ENCODE results near the gene DNAJC5G.

The DNAJC5G gene

GRCh38 chr2:27240406-27240805, 34.8 kb upstream of the DNAJC5G start:
- Histone ChIP-seq H3K27ac (ENCODE audit: poor library complexity, severe bottlenecking) (no peak overlapping the region), H3K27me3 (ENCODE audit: insufficient read depth, poor library complexity, severe bottlenecking) (no peaks in the 10 kb centered on the region), H3K4me3 (ENCODE audit: severe bottlenecking) (no peak overlapping the region), H3K36me3 (ENCODE audit: low read depth) (peaks cover 85% of the 10 kb centered on the region), H3K4me1 (ENCODE audit: insufficient read depth, poor library complexity, severe bottlenecking) (no peaks in the 10 kb centered on the region), H3K9me3 (ENCODE audit: severe bottlenecking) (no peaks in the 10 kb centered on the region)
- DNase-seq (ENCODE audit: low spot score) = no peak
- no peak for TF ChIP-seq CTCF (IDR thresholded peaks at IDR 0.05; ENCODE audit: poor library complexity, severe bottlenecking)
- no peak for ATAC-seq (ENCODE audit: low read depth)

DNA sequence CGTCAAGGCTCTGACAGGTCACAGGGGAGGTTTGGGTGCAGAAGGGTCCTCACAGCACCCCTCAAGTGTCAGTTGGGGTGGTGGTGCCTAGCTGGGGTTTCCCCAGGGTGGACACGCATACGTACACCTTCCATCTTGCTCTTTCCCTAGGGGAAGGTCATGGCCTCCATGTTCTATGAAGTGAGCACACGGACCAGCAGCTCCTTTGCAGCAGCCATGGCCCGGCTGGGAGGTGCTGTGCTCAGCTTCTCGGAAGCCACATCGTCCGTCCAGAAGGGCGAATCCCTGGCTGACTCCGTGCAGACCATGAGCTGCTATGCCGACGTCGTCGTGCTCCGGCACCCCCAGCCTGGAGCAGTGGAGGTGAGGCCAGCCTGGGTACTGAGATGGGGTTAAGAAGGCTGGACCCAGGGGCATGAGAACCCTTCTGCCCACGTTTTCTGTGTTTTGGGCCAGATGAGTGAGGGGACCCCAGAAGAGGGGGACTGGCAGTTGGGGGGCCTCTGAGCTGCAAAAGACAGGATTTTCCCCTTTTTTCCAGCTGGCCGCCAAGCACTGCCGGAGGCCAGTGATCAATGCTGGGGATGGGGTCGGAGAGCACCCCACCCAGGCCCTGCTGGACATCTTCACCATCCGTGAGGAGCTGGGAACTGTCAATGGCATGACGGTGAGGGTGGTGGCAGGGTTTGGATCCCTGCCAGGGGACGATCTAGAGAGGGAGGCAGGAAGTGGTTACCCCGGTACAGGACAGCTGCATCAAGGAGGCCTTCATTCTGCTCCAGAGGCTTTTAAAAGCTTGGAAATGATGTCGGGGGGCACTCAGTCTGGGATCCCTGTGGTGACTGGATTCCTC, 33.2 kb upstream of the DNAJC5G start:
- peaks cover 69% of the 10 kb centered on the region for H3K36me3 ChIP-seq (ENCODE audit: low read depth)
- H3K27me3 ChIP-seq (ENCODE audit: insufficient read depth, poor library complexity, severe bottlenecking) = no peaks in the 10 kb centered on the region
- H3K9me3 ChIP-seq (ENCODE audit: severe bottlenecking) = no peaks in the 10 kb centered on the region
- no peak for ATAC-seq (ENCODE audit: low read depth)
- H3K4me1 ChIP-seq (ENCODE audit: insufficient read depth, poor library complexity, severe bottlenecking) = no peaks in the 10 kb centered on the region
- DNase-seq (ENCODE audit: low spot score) = no peak
- H3K4me3 ChIP-seq (ENCODE audit: severe bottlenecking) = no peak overlapping the region
- no peak for TF ChIP-seq CTCF (IDR thresholded peaks at IDR 0.05; ENCODE audit: poor library complexity, severe bottlenecking)
- H3K27ac ChIP-seq (ENCODE audit: poor library complexity, severe bottlenecking) = no peak overlapping the region

DNA sequence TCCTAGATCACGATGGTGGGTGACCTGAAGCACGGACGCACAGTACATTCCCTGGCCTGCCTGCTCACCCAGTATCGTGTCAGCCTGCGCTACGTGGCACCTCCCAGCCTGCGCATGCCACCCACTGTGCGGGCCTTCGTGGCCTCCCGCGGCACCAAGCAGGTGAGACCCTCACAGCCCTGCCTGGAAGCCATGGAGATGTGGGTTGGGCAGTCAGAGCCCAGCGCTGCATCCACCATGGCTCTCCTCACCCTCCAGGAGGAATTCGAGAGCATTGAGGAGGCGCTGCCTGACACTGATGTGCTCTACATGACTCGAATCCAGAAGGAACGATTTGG, 32.6 kb upstream of the DNAJC5G start:
- H3K27ac ChIP-seq (ENCODE audit: poor library complexity, severe bottlenecking) = no peak overlapping the region
- DNase-seq (ENCODE audit: low spot score) = no peak
- H3K9me3 ChIP-seq (ENCODE audit: severe bottlenecking) = no peaks in the 10 kb centered on the region
- ATAC-seq (ENCODE audit: low read depth) = no peak
- peaks cover 63% of the 10 kb centered on the region for H3K36me3 ChIP-seq (ENCODE audit: low read depth)
- no peak for TF ChIP-seq CTCF (IDR thresholded peaks at IDR 0.05; ENCODE audit: poor library complexity, severe bottlenecking)
- H3K4me1 ChIP-seq (ENCODE audit: insufficient read depth, poor library complexity, severe bottlenecking) = no peaks in the 10 kb centered on the region
- H3K4me3 ChIP-seq (ENCODE audit: severe bottlenecking) = no peak overlapping the region
- no peaks in the 10 kb centered on the region for H3K27me3 ChIP-seq (ENCODE audit: insufficient read depth, poor library complexity, severe bottlenecking)

DNA sequence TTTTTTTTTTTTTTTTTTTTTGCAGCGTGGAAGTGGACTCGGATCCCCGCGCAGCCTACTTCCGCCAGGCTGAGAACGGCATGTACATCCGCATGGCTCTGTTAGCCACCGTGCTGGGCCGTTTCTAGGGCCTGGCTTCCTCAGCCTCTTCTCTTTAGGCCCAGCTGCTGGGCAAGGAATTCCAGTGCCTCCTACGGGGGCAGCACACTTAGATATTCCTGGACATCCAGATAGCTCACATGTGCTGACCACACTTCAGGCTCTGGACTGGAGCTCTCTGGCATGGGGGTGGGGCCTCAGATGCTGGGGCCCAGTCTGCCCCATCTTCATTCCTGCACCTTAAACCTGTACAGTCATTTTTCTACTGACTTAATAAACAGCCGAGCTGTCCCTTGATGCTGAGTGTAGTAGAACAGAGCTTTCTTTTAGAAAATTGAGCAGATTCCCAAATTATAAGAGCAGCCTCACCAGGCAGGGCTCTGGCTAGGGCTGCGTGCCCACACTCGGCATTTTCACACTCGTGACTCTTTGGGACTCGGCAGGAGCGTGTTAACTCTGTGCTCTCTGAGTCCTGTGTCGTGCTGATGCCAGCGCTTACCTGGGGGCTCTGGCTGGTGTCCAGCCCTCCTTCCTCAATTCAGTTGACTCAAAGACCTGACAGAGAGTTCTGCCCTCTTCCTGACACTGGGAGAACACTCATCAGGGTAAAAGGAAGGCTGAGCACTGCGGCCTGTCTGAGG, 31.7 kb upstream of the DNAJC5G start:
- Histone ChIP-seq H3K4me3 (ENCODE audit: severe bottlenecking) (no peak overlapping the region), H3K27me3 (ENCODE audit: insufficient read depth, poor library complexity, severe bottlenecking) (no peaks in the 10 kb centered on the region), H3K27ac (ENCODE audit: poor library complexity, severe bottlenecking) (no peak overlapping the region), H3K4me1 (ENCODE audit: insufficient read depth, poor library complexity, severe bottlenecking) (no peaks in the 10 kb centered on the region), H3K9me3 (ENCODE audit: severe bottlenecking) (no peaks in the 10 kb centered on the region), H3K36me3 (ENCODE audit: low read depth) (peaks cover 53% of the 10 kb centered on the region)
- TF ChIP-seq CTCF (IDR thresholded peaks at IDR 0.05; ENCODE audit: poor library complexity, severe bottlenecking) = no peak
- DNase-seq (ENCODE audit: low spot score) (no peak), ATAC-seq (ENCODE audit: low read depth) (no peak)

DNA sequence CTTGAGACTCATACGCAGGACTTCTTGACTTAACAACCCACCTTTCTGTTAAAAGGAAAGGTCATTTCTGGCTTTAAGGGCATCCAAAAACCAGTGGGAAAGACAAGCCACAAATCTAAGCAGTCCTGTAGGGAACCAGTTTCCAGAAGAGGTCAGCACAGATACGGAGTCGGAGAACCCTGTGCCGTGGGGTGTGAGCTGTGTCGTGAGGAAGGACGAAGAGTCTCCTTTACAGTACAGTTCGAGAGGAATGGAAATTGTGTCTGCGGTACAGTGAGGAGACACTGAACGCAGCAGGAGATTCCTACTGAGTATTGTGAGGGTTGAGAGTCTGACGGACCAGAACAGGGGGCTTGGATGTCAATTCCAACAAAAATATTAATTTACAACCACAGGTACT, 30.1 kb upstream of the DNAJC5G start:
- ATAC-seq (ENCODE audit: low read depth) (no peak), DNase-seq (ENCODE audit: low spot score) (no peak)
- TF ChIP-seq CTCF (IDR thresholded peaks at IDR 0.05; ENCODE audit: poor library complexity, severe bottlenecking) = no peak
- Histone ChIP-seq H3K9me3 (ENCODE audit: severe bottlenecking) (no peaks in the 10 kb centered on the region), H3K27me3 (ENCODE audit: insufficient read depth, poor library complexity, severe bottlenecking) (no peaks in the 10 kb centered on the region), H3K27ac (ENCODE audit: poor library complexity, severe bottlenecking) (no peak overlapping the region), H3K4me3 (ENCODE audit: severe bottlenecking) (no peak overlapping the region), H3K4me1 (ENCODE audit: insufficient read depth, poor library complexity, severe bottlenecking) (no peaks in the 10 kb centered on the region), H3K36me3 (ENCODE audit: low read depth) (peaks cover 38% of the 10 kb centered on the region)
